ENCODE measurements around the gene MAD1L1.

Gene MAD1L1

GRCh38 chr7:2126621-2127020, 106.1 kb downstream of the MAD1L1 start:
- Histone ChIP-seq H3K4me1 (ENCODE audit: control extremely low read depth in 1 of 4, control insufficient read depth in 4 of 4, insufficient read depth in 4 of 4, low read length in 3 of 4) (no peaks in the 10 kb centered on the region), H3K9me3 (ENCODE audit: control extremely low read depth in 1 of 5, control insufficient read depth in 4 of 5, insufficient read depth in 2 of 5, low read depth in 1 of 5, low read length in 4 of 5) (no peaks in the 10 kb centered on the region), H3K27ac (ENCODE audit: insufficient read depth in 1 of 2, low read depth in 1 of 2, low read length in 2 of 2, poor library complexity in 1 of 2, severe bottlenecking in 2 of 2) (no peak overlapping the region), H3K27me3 (replicated peaks in 2 of 5; ENCODE audit: control insufficient read depth in 4 of 5, insufficient read depth in 5 of 5, low read length in 4 of 5) (no peaks in the 10 kb centered on the region), H3K4me3 (ENCODE audit: control insufficient read depth in 1 of 7, extremely low read depth in 1 of 7, insufficient read depth in 4 of 7, low read depth in 2 of 7, low read length in 6 of 7) (no peak overlapping the region), H3K36me3 (ENCODE audit: control insufficient read depth in 4 of 4, insufficient read depth in 4 of 4, low read length in 3 of 4) (peaks cover 3 to 50% (median 8%) of the 10 kb centered on the region in 4 experiments)
- 98% methylated on average over 7 of the region's 9 CpGs for WGBS (ENCODE audit: insufficient coverage)
- DNase-seq: no peak
- CTCF ChIA-PET: interaction anchor here (1.5 kb wide), 1 partner anchor 10 kb away, joined by 5 read pairs; no protein-coding TSS in a partner anchor
- POLR2A ChIA-PET: no interaction called here

- no peak overlapping the region for H3K4me3 ChIP-seq (ENCODE audit: control insufficient read depth in 1 of 7, extremely low read depth in 1 of 7, insufficient read depth in 4 of 7, low read depth in 2 of 7, low read length in 6 of 7)
- H3K36me3 ChIP-seq (ENCODE audit: control insufficient read depth in 4 of 4, insufficient read depth in 4 of 4, low read length in 3 of 4): peaks cover 3 to 53% (median 8%) of the 10 kb centered on the region in 4 experiments
- H3K27ac ChIP-seq (ENCODE audit: insufficient read depth in 1 of 2, low read depth in 1 of 2, low read length in 2 of 2, poor library complexity in 1 of 2, severe bottlenecking in 2 of 2): no peak overlapping the region
- no peaks in the 10 kb centered on the region for H3K4me1 ChIP-seq (ENCODE audit: control extremely low read depth in 1 of 4, control insufficient read depth in 4 of 4, insufficient read depth in 4 of 4, low read length in 3 of 4)
- H3K9me3 ChIP-seq (ENCODE audit: control extremely low read depth in 1 of 5, control insufficient read depth in 4 of 5, insufficient read depth in 2 of 5, low read depth in 1 of 5, low read length in 4 of 5): no peaks in the 10 kb centered on the region
- no peaks in the 10 kb centered on the region for H3K27me3 ChIP-seq (replicated peaks in 2 of 5; ENCODE audit: control insufficient read depth in 4 of 5, insufficient read depth in 5 of 5, low read length in 4 of 5)
- no peak for DNase-seq
- ChIA-PET POLR2A (no interaction called here), CTCF (interaction anchor here (1.5 kb wide), 1 partner anchor 11 kb away, joined by 5 read pairs; no protein-coding TSS in a partner anchor)
- WGBS (ENCODE audit: insufficient coverage): 97% methylated on average over 18 of the region's 18 CpGs
These were observed 106.8 kb downstream of the MAD1L1 start for GRCh38 chr7:2125931-2126330.

GRCh38 chr7:2124604-2125345, 108.0 kb downstream of the MAD1L1 start:
- 95% methylated on average over 22 of the region's 25 CpGs for WGBS (ENCODE audit: insufficient coverage)
- Histone ChIP-seq H3K27me3 (replicated peaks in 2 of 5; ENCODE audit: control insufficient read depth in 4 of 5, insufficient read depth in 5 of 5, low read length in 4 of 5) (no peaks in the 10 kb centered on the region), H3K27ac (ENCODE audit: insufficient read depth in 1 of 2, low read depth in 1 of 2, low read length in 2 of 2, poor library complexity in 1 of 2, severe bottlenecking in 2 of 2) (no peak overlapping the region), H3K4me1 (ENCODE audit: control extremely low read depth in 1 of 4, control insufficient read depth in 4 of 4, insufficient read depth in 4 of 4, low read length in 3 of 4) (peaks cover 0 to 11% (median 10%) of the 10 kb centered on the region in 4 experiments), H3K4me3 (ENCODE audit: control insufficient read depth in 1 of 7, extremely low read depth in 1 of 7, insufficient read depth in 4 of 7, low read depth in 2 of 7, low read length in 6 of 7) (no peak overlapping the region), H3K36me3 (ENCODE audit: control insufficient read depth in 4 of 4, insufficient read depth in 4 of 4, low read length in 3 of 4) (peaks cover 3 to 56% (median 7%) of the 10 kb centered on the region in 4 experiments), H3K9me3 (ENCODE audit: control extremely low read depth in 1 of 5, control insufficient read depth in 4 of 5, insufficient read depth in 2 of 5, low read depth in 1 of 5, low read length in 4 of 5) (no peaks in the 10 kb centered on the region)
- no peak for DNase-seq
- ChIA-PET POLR2A (no interaction called here), CTCF (interaction anchor here (1.5 kb wide), 2 partner anchors 12 to 24 kb away, joined by 3 to 5 read pairs; no protein-coding TSS in a partner anchor)

- ChIA-PET POLR2A (no interaction called here), CTCF (interaction anchor here (1.3 to 1.5 kb wide), 2 partner anchors 15 to 25 kb away, joined by 3 to 4 read pairs; no protein-coding TSS in a partner anchor)
- peaks cover 0 to 15% (median 12%) of the 10 kb centered on the region in 4 experiments for H3K4me1 ChIP-seq (ENCODE audit: control extremely low read depth in 1 of 4, control insufficient read depth in 4 of 4, insufficient read depth in 4 of 4, low read length in 3 of 4)
- no peak overlapping the region for H3K4me3 ChIP-seq (ENCODE audit: control insufficient read depth in 1 of 7, extremely low read depth in 1 of 7, insufficient read depth in 4 of 7, low read depth in 2 of 7, low read length in 6 of 7)
- H3K9me3 ChIP-seq (ENCODE audit: control extremely low read depth in 1 of 5, control insufficient read depth in 4 of 5, insufficient read depth in 2 of 5, low read depth in 1 of 5, low read length in 4 of 5): no peaks in the 10 kb centered on the region
- no peak overlapping the region for H3K27ac ChIP-seq (ENCODE audit: insufficient read depth in 1 of 2, low read depth in 1 of 2, low read length in 2 of 2, poor library complexity in 1 of 2, severe bottlenecking in 2 of 2)
- H3K36me3 ChIP-seq (ENCODE audit: control insufficient read depth in 4 of 4, insufficient read depth in 4 of 4, low read length in 3 of 4): peaks cover 3 to 50% (median 7%) of the 10 kb centered on the region in 4 experiments
- WGBS (ENCODE audit: insufficient coverage): 98% methylated on average over 14 of the region's 14 CpGs
- no peaks in the 10 kb centered on the region for H3K27me3 ChIP-seq (replicated peaks in 2 of 5; ENCODE audit: control insufficient read depth in 4 of 5, insufficient read depth in 5 of 5, low read length in 4 of 5)
- no peak for DNase-seq
These were observed 108.8 kb downstream of the MAD1L1 start for GRCh38 chr7:2123916-2124315.

- CTCF ChIA-PET: interaction anchor here (1.3 to 1.5 kb wide), 2 partner anchors 16 to 25 kb away, joined by 3 to 4 read pairs; no protein-coding TSS in a partner anchor
- no peaks in the 10 kb centered on the region for H3K27me3 ChIP-seq (replicated peaks in 2 of 5; ENCODE audit: control insufficient read depth in 4 of 5, insufficient read depth in 5 of 5, low read length in 4 of 5)
- POLR2A ChIA-PET: interaction anchor here (0.6 kb wide), 1 partner anchor 11 kb away, joined by 3 read pairs; no protein-coding TSS in a partner anchor
- DNase-seq: no peak
- WGBS (ENCODE audit: insufficient coverage): 95% methylated on average over 24 of the region's 25 CpGs
- no peaks in the 10 kb centered on the region for H3K9me3 ChIP-seq (ENCODE audit: control extremely low read depth in 1 of 5, control insufficient read depth in 4 of 5, insufficient read depth in 2 of 5, low read depth in 1 of 5, low read length in 4 of 5)
- H3K27ac ChIP-seq (ENCODE audit: insufficient read depth in 1 of 2, low read depth in 1 of 2, low read length in 2 of 2, poor library complexity in 1 of 2, severe bottlenecking in 2 of 2): no peak overlapping the region
- peaks cover 3 to 49% (median 7%) of the 10 kb centered on the region in 4 experiments for H3K36me3 ChIP-seq (ENCODE audit: control insufficient read depth in 4 of 4, insufficient read depth in 4 of 4, low read length in 3 of 4)
- peaks cover 0 to 15% (median 12%) of the 10 kb centered on the region in 4 experiments for H3K4me1 ChIP-seq (ENCODE audit: control extremely low read depth in 1 of 4, control insufficient read depth in 4 of 4, insufficient read depth in 4 of 4, low read length in 3 of 4)
- no peak overlapping the region for H3K4me3 ChIP-seq (ENCODE audit: control insufficient read depth in 1 of 7, extremely low read depth in 1 of 7, insufficient read depth in 4 of 7, low read depth in 2 of 7, low read length in 6 of 7)
These were observed 109.4 kb downstream of the MAD1L1 start for GRCh38 chr7:2123360-2123759.

GRCh38 chr7:2122651-2123050, 110.1 kb downstream of the MAD1L1 start:
- POLR2A ChIA-PET: no interaction called here
- WGBS (ENCODE audit: insufficient coverage): 98% methylated on average over 16 of the region's 16 CpGs
- H3K4me3 ChIP-seq (ENCODE audit: control insufficient read depth in 1 of 7, extremely low read depth in 1 of 7, insufficient read depth in 4 of 7, low read depth in 2 of 7, low read length in 6 of 7): no peak overlapping the region
- CTCF ChIA-PET: interaction anchor here (1.0 to 1.3 kb wide), 2 partner anchors 17 to 19 kb away, joined by 4 read pairs; no protein-coding TSS in a partner anchor
- no peaks in the 10 kb centered on the region for H3K27me3 ChIP-seq (replicated peaks in 2 of 5; ENCODE audit: control insufficient read depth in 4 of 5, insufficient read depth in 5 of 5, low read length in 4 of 5)
- no peaks in the 10 kb centered on the region for H3K9me3 ChIP-seq (ENCODE audit: control extremely low read depth in 1 of 5, control insufficient read depth in 4 of 5, insufficient read depth in 2 of 5, low read depth in 1 of 5, low read length in 4 of 5)
- H3K36me3 ChIP-seq (ENCODE audit: control insufficient read depth in 4 of 4, insufficient read depth in 4 of 4, low read length in 3 of 4): peaks cover 3 to 50% (median 7%) of the 10 kb centered on the region in 4 experiments
- no peak for DNase-seq
- no peak overlapping the region for H3K27ac ChIP-seq (ENCODE audit: insufficient read depth in 1 of 2, low read depth in 1 of 2, low read length in 2 of 2, poor library complexity in 1 of 2, severe bottlenecking in 2 of 2)
- peaks cover 0 to 15% (median 12%) of the 10 kb centered on the region in 4 experiments for H3K4me1 ChIP-seq (ENCODE audit: control extremely low read depth in 1 of 4, control insufficient read depth in 4 of 4, insufficient read depth in 4 of 4, low read length in 3 of 4)

All from common myeloid progenitor, CD34-positive (primary cell).